ENCODE data around the gene EPHB1.

The EPHB1 gene

GRCh38 chr3:135242285-135242684 is 447.2 kb downstream of the EPHB1 start:
- no peak for DNase-seq
- no peak overlapping the region for H3K4me3 ChIP-seq (ENCODE audit: low read depth, low read length)
- in situ Hi-C loops (cut with HindIII; ENCODE audit: low pct_ligation_motif_present, low sequenced_read_pairs), result no loop called here

GRCh38 chr3:135243616-135244015 is 448.6 kb downstream of the EPHB1 start:
- no peaks in the 10 kb centered on the region for H3K27me3 ChIP-seq (replicated peaks)
- DNase-seq, result no peak
- no peak overlapping the region for H3K27ac ChIP-seq
- in situ Hi-C loops (cut with HindIII; ENCODE audit: low pct_ligation_motif_present, low sequenced_read_pairs), result no loop called here
- no peak for TF ChIP-seq CTCF (IDR thresholded peaks at IDR 0.05; ENCODE audit: low read depth, low read length, missing control alignments)
- no peaks in the 10 kb centered on the region for H3K36me3 ChIP-seq (replicated peaks)
- no peak overlapping the region for H3K4me3 ChIP-seq (ENCODE audit: low read depth, low read length)

More at GRCh38 chr3:135242285-135242684, 447.2 kb downstream of the EPHB1 start:
- no peaks in the 10 kb centered on the region for H3K36me3 ChIP-seq (replicated peaks)
- no peak overlapping the region for H3K27ac ChIP-seq
- no peak for TF ChIP-seq CTCF (IDR thresholded peaks at IDR 0.05; ENCODE audit: low read depth, low read length, missing control alignments)
- no peaks in the 10 kb centered on the region for H3K27me3 ChIP-seq (replicated peaks)

DNA sequence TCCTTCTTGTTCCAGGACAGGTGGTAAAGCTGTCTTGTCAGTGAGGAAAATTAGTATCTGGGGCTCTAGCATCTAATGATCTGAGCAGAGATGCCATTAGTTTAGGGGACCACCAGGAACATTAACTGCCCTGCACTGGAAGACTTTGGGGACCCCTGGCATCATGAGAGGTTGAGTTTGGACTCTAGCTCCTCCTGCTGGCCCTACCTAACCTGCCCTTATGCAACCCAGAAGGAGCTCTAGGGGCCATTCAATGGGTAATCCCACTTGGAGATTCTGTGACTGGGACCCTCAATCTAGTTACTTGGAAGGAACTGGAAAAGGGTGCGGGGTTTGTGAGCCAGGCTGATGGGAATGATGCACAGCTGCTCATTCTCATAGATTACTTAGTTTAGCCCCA is 451.0 kb downstream of the EPHB1 start:
- Histone ChIP-seq H3K36me3 (replicated peaks) (no peaks in the 10 kb centered on the region), H3K27ac (no peak overlapping the region), H3K4me3 (ENCODE audit: low read depth, low read length) (no peak overlapping the region), H3K27me3 (replicated peaks) (no peaks in the 10 kb centered on the region)
- TF ChIP-seq CTCF (IDR thresholded peaks at IDR 0.05; ENCODE audit: low read depth, low read length, missing control alignments), result no peak
- in situ Hi-C loops (cut with HindIII; ENCODE audit: low pct_ligation_motif_present, low sequenced_read_pairs), result no loop called here
- DNase-seq, result no peak

DNA sequence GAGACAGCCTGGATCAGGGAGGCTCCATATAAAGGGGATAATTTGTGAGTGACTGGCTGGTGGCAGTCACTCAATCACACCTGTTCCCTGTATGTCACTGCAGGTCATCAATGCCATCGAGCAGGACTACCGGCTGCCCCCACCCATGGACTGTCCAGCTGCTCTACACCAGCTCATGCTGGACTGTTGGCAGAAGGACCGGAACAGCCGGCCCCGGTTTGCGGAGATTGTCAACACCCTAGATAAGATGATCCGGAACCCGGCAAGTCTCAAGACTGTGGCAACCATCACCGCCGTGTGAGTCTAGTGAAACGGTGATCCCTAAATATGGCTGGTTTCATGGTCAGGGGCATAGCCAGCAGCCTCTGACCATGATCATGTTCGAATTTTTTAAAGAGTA is 453.2 kb downstream of the EPHB1 start:
- Histone ChIP-seq H3K4me3 (ENCODE audit: low read depth, low read length) (no peak overlapping the region), H3K27me3 (replicated peaks) (no peaks in the 10 kb centered on the region), H3K36me3 (replicated peaks) (no peaks in the 10 kb centered on the region), H3K27ac (no peak overlapping the region)
- no peak for TF ChIP-seq CTCF (IDR thresholded peaks at IDR 0.05; ENCODE audit: low read depth, low read length, missing control alignments)
- in situ Hi-C loops (cut with HindIII; ENCODE audit: low pct_ligation_motif_present, low sequenced_read_pairs), result no loop called here
- no peak for DNase-seq

GRCh38 chr3:135249186-135249585 is 454.1 kb downstream of the EPHB1 start:
- in situ Hi-C loops (cut with HindIII; ENCODE audit: low pct_ligation_motif_present, low sequenced_read_pairs), result no loop called here
- Histone ChIP-seq H3K27me3 (replicated peaks) (no peaks in the 10 kb centered on the region), H3K4me3 (ENCODE audit: low read depth, low read length) (no peak overlapping the region), H3K36me3 (replicated peaks) (no peaks in the 10 kb centered on the region), H3K27ac (no peak overlapping the region)
- TF ChIP-seq CTCF (IDR thresholded peaks at IDR 0.05; ENCODE audit: low read depth, low read length, missing control alignments), result no peak
- DNase-seq, result no peak

DNA sequence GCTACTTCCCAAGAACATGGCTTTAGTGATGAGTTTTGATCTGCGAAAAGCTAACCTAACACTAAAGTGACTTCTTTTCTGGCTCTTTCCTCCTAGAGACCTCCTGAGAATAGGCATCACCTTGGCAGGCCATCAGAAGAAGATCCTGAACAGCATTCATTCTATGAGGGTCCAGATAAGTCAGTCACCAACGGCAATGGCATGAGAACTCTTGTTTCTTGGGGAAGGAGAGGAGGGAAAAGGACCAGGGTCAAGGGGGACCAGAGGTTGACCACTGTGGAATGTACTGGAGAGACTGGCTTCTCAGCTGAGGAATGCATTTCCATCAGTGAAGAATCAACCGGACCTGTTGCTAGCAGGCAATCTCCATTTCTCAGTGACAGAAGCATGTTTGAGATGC is 463.9 kb downstream of the EPHB1 start:
- TF ChIP-seq CTCF (IDR thresholded peaks at IDR 0.05; ENCODE audit: low read depth, low read length, missing control alignments), result no peak
- no peaks in the 10 kb centered on the region for H3K36me3 ChIP-seq (replicated peaks)
- H3K4me3 ChIP-seq (ENCODE audit: low read depth, low read length), result no peak overlapping the region
- no peaks in the 10 kb centered on the region for H3K27me3 ChIP-seq (replicated peaks)
- no peak overlapping the region for H3K27ac ChIP-seq
- DNase-seq, result no peak
- in situ Hi-C loops (cut with HindIII; ENCODE audit: low pct_ligation_motif_present, low sequenced_read_pairs), result no loop called here

All from brain microvascular endothelial cell (primary cell).